ENCODE data around the gene DUSP5.
"Not testable (repeated sequence)": the region's sequence is repeated elsewhere in the genome, so short reads cannot be mapped to it uniquely, and the experiment has no call there.

Gene DUSP5

GRCh38 chr10:110458266-110458920 is 39.3 kb upstream of the DUSP5 start:
- H3K27ac ChIP-seq = no peak overlapping the region
- TF ChIP-seq ZFX (IDR thresholded peaks at IDR 0.05; ENCODE audit: borderline replicate concordance) (no peak), CTCF (IDR thresholded peaks at IDR 0.05) (no peak)

GRCh38 chr10:110459600-110459999 is 38.1 kb upstream of the DUSP5 start:
- no peak for TF ChIP-seq CTCF (IDR thresholded peaks at IDR 0.05)
- H3K27ac ChIP-seq = no peak overlapping the region

- no peak overlapping the region for H3K27ac ChIP-seq
- TF ChIP-seq CTCF (IDR thresholded peaks at IDR 0.05) = no peak
- TF ChIP-seq ZFX (IDR thresholded peaks at IDR 0.05; ENCODE audit: borderline replicate concordance) = no peak
Measured at GRCh38 chr10:110460111-110460809, 37.4 kb upstream of the DUSP5 start.

DNA sequence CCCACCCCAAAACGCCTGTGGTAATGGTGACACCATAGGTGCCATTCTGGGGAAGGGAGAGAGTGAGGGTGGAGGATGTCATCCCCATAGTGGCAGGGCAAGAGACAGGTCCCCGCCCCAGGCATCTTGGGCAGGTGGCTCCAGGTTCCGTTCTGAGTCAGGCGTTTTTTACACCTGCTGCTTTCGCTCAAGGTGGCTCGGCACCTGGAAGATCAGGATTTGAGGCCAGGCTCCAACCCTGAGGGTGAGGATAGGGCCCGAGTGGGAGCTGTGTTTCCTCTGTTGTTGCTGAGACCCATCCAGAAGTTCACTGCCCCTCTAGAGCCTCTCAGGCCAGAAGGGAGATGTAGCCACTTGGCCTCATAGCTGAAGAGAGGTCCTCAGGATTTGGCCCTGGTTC is 36.6 kb upstream of the DUSP5 start:
- TF ChIP-seq CTCF (IDR thresholded peaks at IDR 0.05) (no peak), ZFX (IDR thresholded peaks at IDR 0.05; ENCODE audit: borderline replicate concordance) (no peak)
- H3K27ac ChIP-seq = no peak overlapping the region

GRCh38 chr10:110461530-110461929 is 36.2 kb upstream of the DUSP5 start:
- no peak overlapping the region for H3K27ac ChIP-seq
- TF ChIP-seq CTCF (IDR thresholded peaks at IDR 0.05) (no peak), ZFX (IDR thresholded peaks at IDR 0.05; ENCODE audit: borderline replicate concordance) (no peak)

DNA sequence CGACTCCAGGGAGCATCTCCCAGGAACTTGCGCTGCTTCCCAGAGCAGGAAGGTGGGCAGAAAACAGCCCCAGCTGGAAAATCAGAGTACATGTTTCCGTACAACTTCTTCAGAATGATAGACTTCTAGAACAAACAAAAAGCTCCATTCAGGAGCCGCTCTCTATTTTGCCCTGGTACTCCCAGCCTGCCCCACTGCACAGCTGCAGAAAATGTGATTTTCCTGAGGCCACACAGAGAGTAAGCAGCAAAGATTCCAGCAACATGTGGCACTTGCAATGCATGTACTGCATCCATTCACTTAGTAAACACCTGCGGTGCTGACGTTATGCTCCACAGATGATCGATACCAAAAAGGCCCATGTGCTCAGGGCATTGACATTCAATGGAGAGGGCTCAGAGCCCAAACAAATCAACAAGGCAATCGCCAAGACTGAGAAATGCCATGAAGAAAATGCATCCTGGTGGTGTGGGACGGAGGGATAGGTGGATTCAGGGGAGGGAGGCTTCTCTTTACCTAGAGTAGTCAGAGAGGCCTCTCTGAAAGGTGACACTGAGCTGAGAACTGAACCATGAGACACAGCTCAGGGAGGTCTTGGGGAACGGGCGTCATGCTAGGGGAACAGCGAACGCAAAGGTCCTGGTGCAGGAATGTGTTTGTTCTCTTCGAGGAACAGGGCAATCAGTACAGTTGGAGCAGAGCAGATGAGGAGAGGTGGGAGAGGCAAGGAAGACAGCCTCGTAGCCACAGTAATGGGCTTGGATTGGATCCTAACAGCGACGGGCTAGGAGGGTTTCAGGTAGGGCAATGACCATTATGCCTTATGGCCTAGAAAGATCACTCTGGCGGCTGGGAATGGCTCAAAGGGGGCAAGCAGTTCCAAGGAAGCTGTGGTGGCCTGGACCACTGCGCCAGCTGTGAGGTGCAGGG is 35.3 kb upstream of the DUSP5 start:
- no peak for TF ChIP-seq CTCF (IDR thresholded peaks at IDR 0.05)
- TF ChIP-seq ZFX (IDR thresholded peaks at IDR 0.05; ENCODE audit: borderline replicate concordance) = no peak
- no peak overlapping the region for H3K27ac ChIP-seq

DNA sequence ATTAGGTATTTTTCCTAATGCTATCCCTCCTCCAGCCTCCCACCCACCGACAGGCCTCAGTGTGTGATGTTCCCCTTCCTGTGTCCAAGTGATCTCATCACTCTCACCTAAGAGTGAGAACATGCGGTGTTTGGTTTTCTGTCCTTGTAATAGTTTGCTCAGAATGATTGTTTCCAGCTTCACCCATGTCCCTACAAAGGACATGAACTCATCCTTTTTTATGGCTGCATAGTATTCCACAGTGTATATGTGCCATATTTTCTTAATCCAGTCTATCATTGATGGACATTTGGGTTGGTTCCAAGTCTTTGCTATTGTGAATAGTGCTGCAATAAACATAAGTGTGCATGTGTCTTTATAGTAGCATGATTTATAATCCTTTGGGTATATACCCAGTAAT is 29.4 kb upstream of the DUSP5 start:
- not testable (repeated sequence) for H3K27ac ChIP-seq

- not testable (repeated sequence) for H3K27ac ChIP-seq
Measured at GRCh38 chr10:110470541-110470940, 27.2 kb upstream of the DUSP5 start.

Measured in 22Rv1 (cell line).